GM19023 (cell line): ENCODE results near the gene KAT14.
"Not testable (repeated sequence)": the region's sequence is repeated elsewhere in the genome, so short reads cannot be mapped to it uniquely, and the experiment has no call there.

Source experiments
- ATAC-seq: cut with Tn5 transposase; IDR thresholded peaks from one replicate; pipeline ENCODE4 v1.9.1; 2021; ENCODE audit warnings: mild to moderate bottlenecking, moderate library complexity; ENCODE audit not compliant: unreplicated experiment

Gene KAT14

DNA sequence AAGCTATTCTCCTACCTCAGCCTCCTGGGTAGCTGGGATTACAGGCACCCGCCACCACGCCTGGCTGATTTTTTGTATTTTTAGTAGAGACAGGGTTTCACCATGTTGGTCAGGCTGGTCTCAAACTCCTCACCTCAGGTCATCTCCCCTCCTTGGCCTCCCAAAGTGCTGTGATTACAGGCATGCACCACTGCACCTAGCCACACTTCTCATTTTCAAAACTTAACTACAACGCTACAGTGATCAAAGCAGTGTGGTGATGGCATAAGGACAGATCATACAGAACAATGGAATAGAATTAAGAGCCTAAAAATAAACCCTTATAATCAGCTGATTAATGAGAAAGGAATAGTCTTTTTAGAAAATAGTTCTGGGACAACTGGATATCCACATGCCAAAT, 66.0 kb downstream of the KAT14 start:
- not testable (repeated sequence) for ATAC-seq

DNA sequence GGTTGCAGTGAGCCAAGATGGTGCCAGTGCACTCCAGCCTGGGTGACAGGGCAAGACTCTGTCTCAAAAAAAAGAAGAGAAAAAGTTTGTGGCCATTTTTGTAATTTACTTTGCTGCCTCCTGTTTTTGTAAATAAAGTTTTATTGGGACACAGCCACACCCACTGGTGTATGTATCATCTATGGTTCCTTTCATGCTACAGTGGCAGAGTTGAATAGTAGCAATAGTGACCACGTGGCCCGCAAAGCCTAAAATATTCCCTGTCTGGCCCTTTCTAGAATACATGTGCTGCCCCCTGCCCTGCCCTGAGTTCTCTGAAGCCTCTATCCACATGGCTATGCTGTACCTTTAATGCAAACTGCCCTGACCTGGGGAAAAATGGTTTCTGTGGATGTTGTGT, 75.3 kb downstream of the KAT14 start:
- ATAC-seq = no peak

DNA sequence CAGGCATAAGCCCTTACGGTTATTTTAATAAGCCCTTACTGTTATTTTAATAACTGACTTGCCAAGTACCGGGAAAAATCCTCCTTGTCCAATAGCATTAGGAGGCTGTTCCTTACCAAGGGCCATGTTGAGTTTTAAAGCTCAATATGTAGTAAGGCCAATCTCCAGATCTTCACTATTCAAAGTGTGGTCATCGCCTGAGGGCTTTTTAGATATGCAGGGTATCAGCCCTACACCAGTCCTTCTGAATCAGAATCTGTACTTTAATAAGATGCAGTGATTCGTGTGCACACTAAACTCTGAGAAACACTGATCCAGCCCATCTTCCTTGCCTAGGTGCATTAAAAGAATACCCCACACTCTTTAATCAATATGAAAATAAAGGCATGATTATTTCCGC, 77.9 kb downstream of the KAT14 start:
- no peak for ATAC-seq

DNA sequence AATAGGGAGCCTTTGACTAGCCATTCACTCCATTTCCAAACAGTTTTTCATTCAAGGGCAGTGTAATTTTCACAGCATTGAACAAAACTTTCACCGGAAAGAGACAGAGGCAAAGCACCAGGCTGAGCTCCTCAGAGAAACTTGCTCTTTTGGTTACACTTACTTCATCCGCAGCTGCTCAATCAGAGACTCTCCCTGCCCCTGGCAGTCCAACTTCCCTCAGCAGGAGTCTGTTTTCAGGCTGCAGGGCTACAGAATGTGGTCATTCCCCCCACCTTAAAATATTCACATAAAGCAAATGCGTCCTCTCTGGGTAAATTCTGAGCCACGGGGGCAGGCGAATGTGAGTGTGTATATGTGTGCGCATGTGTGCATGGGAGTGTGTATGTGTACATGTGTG, 80.6 kb downstream of the KAT14 start:
- ATAC-seq = no peak

DNA sequence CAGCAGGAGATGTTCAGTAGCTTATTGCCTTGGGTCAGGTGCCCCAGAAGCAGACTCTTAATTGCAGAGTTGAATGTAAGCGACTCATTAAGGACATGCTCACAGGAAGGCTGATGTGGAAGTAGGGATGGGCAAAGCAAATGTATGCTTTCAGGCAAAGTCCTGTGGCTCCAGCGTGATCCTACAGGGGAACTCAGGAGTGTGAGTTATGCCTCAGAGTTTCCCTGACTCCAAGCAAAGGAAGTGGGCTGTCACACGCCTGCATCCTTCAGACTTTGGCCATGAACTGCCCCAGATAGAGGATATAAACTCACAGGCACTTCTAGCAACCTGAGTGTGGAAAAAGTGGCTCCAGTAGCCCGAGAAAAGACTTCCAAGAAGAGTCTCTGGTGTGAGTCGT, 85.7 kb downstream of the KAT14 start:
- ATAC-seq = no peak

DNA sequence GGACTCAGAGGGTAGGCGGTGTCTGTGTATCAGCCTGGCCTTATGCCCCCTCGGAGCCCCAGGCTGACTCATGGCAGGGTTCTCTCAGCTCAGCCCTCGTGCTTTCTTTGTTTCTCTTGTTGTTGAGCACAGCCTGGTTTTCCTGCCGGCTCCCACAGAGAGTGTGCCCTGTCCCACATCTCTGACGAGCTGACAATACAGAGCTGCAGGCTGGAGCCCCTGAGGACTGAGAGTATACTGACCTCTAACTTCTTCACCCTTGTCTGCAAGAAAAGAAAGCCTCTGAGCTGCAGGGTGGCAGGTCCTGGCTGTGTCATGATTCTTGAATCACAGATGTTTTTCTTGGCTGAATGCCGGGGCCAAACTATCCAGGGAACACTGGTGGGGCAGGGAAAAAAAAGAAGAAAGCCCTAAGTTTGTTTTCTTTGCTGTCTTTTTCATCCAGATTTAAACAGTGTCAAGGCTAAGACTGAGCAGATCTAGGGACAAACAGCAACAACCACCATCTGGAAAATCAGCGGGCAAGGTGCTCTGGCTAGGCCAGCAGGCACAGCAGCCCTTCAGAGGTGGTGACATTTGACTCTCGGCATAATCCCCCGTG, 87.4 kb downstream of the KAT14 start:
- ATAC-seq = no peak

DNA sequence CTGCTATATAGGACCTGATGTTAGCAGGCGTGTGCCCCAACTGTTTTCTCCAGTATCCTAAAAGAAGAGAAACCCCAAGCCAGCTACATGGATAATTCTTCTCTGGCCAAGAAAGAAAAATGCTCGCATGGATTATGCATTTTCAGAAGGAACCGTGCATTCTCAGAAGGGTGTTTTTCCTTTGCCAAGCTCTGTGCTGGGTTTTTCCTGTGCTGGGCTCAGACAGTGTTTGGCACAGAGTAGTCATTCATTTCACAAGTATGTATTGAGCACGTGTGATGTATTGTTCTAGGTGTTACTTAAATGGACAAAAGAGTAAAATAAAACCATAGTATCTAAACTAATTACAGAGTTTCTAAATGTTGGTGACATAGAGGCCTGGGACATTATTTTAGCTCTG, 88.0 kb downstream of the KAT14 start:
- no peak for ATAC-seq

DNA sequence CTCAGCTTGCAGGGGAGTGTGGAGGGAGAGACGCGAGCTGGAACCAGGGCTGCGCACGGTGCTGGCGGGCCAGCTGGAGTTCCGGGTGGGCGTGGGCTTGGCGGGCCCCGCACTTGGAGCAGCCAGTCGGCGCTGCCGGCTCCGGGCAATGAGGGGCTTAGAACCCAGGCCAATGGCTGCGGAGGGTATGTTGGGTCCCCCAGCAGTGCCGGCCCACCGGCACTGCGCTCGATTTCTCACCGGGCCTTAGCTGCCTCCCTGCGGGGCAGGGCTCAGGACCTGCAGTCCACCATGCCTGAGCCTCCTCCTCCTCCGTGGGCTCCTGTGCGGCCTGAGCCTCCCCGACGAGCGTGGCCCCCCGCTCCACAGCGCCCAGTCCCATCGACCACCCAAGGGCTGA, 89.1 kb downstream of the KAT14 start:
- not testable (repeated sequence) for ATAC-seq

DNA sequence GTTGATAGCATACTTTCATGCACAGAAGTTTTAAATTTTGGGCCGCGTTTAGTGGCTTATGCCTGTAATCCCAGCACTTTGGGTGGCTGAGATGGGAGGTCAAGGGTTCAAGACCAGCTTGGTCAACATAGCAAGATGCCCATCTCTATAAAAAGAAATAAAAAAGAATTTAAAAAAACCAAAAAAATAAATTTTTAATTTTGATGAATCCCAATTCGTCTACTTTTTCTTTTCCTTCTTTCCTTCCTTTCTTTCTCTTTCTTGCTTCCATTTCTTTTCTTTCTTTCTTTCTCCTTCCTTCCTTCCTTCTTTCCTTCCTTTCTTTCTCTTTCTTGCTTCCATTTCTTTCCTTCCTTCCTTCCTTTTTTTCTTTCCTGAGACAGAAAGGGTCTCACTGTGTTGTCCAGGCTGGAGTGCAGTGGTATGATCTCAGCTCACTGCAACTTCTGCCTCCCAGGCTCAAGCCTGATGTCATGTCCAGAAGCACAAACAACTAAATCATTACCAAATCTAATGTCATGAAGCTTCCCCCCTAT, 95.8 kb downstream of the KAT14 start:
- ATAC-seq = no peak
